PC-3 (cell line): ENCODE results near the gene ARID5B. TPM values are rescaled to one million over a fixed set of nuclear protein-coding genes. Genes with fewer than 3 reads are reported as not detected.

ENCODE experiments used
- ATAC-seq: fragments of 200-7000 bp; cut with Tn5 transposase; 2 replicates; pipeline ENCODE4 v1.9.1; 2020; ENCODE audit warnings: mild to moderate bottlenecking, moderate library complexity
- Bru-seq: library from RNA; stranded (reverse); fragments of 400-500 nt; gene quantifications from one replicate; lab custom pipeline; 2021; lab: Mats Ljungman, UMichigan
- BruChase-seq, 2 experiments: library from RNA; stranded (reverse); fragments of 400-500 nt; gene quantifications; one replicate each; lab custom pipeline; 2021; lab: Mats Ljungman, UMichigan
- BruUV-seq: library from RNA; stranded (reverse); fragments of 400-500 nt; replicated peaks from 2 replicates; lab custom pipeline; 2021; lab: Mats Ljungman, UMichigan
- CTCF ChIA-PET: fragments of 300-600 bp; sonication (Branson Sonifier 250); formaldehyde crosslinking; loops from one replicate; lab custom pipeline; 2022; ENCODE audit warnings: antibody characterized with exemption; lab: Charles Lee
- POLR2A ChIA-PET: fragments of 300-600 bp; sonication (Branson Sonifier 250); formaldehyde crosslinking; loops from one replicate; lab custom pipeline; 2022; ENCODE audit warnings: antibody characterized with exemption; ENCODE audit not compliant: unreplicated experiment; lab: Charles Lee
- DNase-seq: peaks from one replicate; pipeline ENCODE4 v3.0.0-alpha.2; 2015
- H2AFZ ChIP-seq: fragments of 300-600 bp; sonication (generic); 2 replicates; pipeline ENCODE4 v1.6.0; 2016; ENCODE audit warnings: antibody characterized with exemption, low read length
- H3F3A ChIP-seq: fragments of 300-600 bp; sonication (generic); one replicate; pipeline ENCODE4 v1.6.0; 2017; ENCODE audit warnings: antibody characterized with exemption, low read length, control low read depth, mild to moderate bottlenecking; ENCODE audit not compliant: unreplicated experiment
- H3K27ac ChIP-seq: fragments of 300-600 bp; sonication (generic); 2 replicates; pipeline ENCODE4 v1.5.1; 2016; ENCODE audit warnings: mild to moderate bottlenecking, low read length
- H3K27me3 ChIP-seq: fragments of 300-600 bp; sonication (generic); 2 replicates; pipeline ENCODE4 v1.6.1; 2016; ENCODE audit warnings: low read length, mixed read lengths
- H3K36me3 ChIP-seq: fragments of 300-600 bp; sonication (generic); 2 replicates; pipeline ENCODE4 v1.6.1; 2016; ENCODE audit warnings: low read depth, mixed run types, low read length, mixed read lengths
- H3K4me1 ChIP-seq: fragments of 300-600 bp; sonication (generic); 2 replicates; pipeline ENCODE4 v1.5.1; 2016; ENCODE audit warnings: low read length; ENCODE audit not compliant: insufficient read depth
- H3K4me2 ChIP-seq: fragments of 300-600 bp; sonication (generic); 2 replicates; pipeline ENCODE4 v1.6.0; 2016; ENCODE audit warnings: low read length
- H3K4me3 ChIP-seq: fragments of 300-600 bp; sonication (generic); 2 replicates; pipeline ENCODE4 v1.5.1; 2016; ENCODE audit warnings: mild to moderate bottlenecking, low read length, mixed read lengths
- H3K79me2 ChIP-seq: fragments of 300-600 bp; sonication (generic); 2 replicates; pipeline ENCODE4 v1.6.1; 2017; ENCODE audit warnings: low read length, mixed read lengths
- H3K9ac ChIP-seq: fragments of 300-600 bp; sonication (generic); 2 replicates; pipeline ENCODE4 v1.6.0; 2016; ENCODE audit warnings: mild to moderate bottlenecking, low read length
- H3K9me2 ChIP-seq: fragments of 300-600 bp; sonication (generic); replicated peaks from 2 replicates; pipeline ENCODE4 v1.6.1; 2016; ENCODE audit warnings: mixed run types, low read length, mixed read lengths
- H3K9me3 ChIP-seq: fragments of 300-600 bp; sonication (generic); 2 replicates; pipeline ENCODE4 v1.6.1; 2016; ENCODE audit warnings: low read length, mixed read lengths
- H4K20me1 ChIP-seq: fragments of 300-600 bp; sonication (generic); 2 replicates; pipeline ENCODE4 v1.6.1; 2016; ENCODE audit warnings: low read length, mixed read lengths
- CTCF ChIP-seq: fragments of 300-600 bp; sonication (generic); conservative IDR thresholded peaks from 2 replicates; pipeline ENCODE4 v1.5.1; 2017; ENCODE audit warnings: antibody characterized with exemption, low read depth, mild to moderate bottlenecking, low read length
- EZH2 ChIP-seq: fragments of 300-600 bp; sonication (generic); IDR thresholded peaks from one replicate; pipeline ENCODE4 v1.6.1; 2017; ENCODE audit warnings: antibody characterized with exemption, mild to moderate bottlenecking, low read length; ENCODE audit not compliant: unreplicated experiment
- EZH2phosphoT487 ChIP-seq: fragments of 300-600 bp; sonication (generic); IDR thresholded peaks from 2 replicates; pipeline ENCODE4 v1.6.1; 2018; ENCODE audit warnings: mild to moderate bottlenecking, antibody characterized with exemption, low read length, borderline replicate concordance
- intact Hi-C: fragments of 100-400 bp; cut with micrococcal nuclease; formaldehyde crosslinking; loops from 2 replicates; pipeline ENCODE4 v1.9.0; 2023
- long read RNA-seq: library from polyadenylated mRNA; unstranded; transcript quantifications from one replicate; pipeline ENCODE4 v2.0.0, GENCODE V29; 2021; ENCODE audit not compliant: unreplicated experiment
- total RNA-seq: library from RNA; depleted of rRNA; stranded (reverse); fragments of >200 nt; gene quantifications from 2 replicates; pipeline ENCODE4 v1.2.3, GENCODE V29; 2014; rRNA removed

ARID5B gene, protein sequence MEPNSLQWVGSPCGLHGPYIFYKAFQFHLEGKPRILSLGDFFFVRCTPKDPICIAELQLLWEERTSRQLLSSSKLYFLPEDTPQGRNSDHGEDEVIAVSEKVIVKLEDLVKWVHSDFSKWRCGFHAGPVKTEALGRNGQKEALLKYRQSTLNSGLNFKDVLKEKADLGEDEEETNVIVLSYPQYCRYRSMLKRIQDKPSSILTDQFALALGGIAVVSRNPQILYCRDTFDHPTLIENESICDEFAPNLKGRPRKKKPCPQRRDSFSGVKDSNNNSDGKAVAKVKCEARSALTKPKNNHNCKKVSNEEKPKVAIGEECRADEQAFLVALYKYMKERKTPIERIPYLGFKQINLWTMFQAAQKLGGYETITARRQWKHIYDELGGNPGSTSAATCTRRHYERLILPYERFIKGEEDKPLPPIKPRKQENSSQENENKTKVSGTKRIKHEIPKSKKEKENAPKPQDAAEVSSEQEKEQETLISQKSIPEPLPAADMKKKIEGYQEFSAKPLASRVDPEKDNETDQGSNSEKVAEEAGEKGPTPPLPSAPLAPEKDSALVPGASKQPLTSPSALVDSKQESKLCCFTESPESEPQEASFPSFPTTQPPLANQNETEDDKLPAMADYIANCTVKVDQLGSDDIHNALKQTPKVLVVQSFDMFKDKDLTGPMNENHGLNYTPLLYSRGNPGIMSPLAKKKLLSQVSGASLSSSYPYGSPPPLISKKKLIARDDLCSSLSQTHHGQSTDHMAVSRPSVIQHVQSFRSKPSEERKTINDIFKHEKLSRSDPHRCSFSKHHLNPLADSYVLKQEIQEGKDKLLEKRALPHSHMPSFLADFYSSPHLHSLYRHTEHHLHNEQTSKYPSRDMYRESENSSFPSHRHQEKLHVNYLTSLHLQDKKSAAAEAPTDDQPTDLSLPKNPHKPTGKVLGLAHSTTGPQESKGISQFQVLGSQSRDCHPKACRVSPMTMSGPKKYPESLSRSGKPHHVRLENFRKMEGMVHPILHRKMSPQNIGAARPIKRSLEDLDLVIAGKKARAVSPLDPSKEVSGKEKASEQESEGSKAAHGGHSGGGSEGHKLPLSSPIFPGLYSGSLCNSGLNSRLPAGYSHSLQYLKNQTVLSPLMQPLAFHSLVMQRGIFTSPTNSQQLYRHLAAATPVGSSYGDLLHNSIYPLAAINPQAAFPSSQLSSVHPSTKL
- total RNA-seq (24.5 and 26.4 TPM in 2 replicates), Bru-seq, nascent RNA (percentile 97 among the genes with signal in this experiment), BruChase-seq, experiment 1, labeled RNA remaining after a 6-hour chase (percentile 76 among the genes with signal in this experiment), BruChase-seq, experiment 2, labeled RNA remaining after a 2-hour chase (percentile 88 among the genes with signal in this experiment)
- long read RNA-seq, full-length matches to known transcripts: 1 of 94 reads
- long read RNA-seq, partial matches to known transcripts: 45 of 94 reads
- long read RNA-seq, other reads (novel, unspliced or antisense): 48 of 94 reads

- TF ChIP-seq CTCF (peak; percentile 44), EZH2 (no peak)
Observed at GRCh38 chr10:61900829-61901792, at the start of gene ARID5B. ARID5B (plus strand) TSS chr10:61901699; CDS start chr10:61901710, 11 bp downstream.

DNA sequence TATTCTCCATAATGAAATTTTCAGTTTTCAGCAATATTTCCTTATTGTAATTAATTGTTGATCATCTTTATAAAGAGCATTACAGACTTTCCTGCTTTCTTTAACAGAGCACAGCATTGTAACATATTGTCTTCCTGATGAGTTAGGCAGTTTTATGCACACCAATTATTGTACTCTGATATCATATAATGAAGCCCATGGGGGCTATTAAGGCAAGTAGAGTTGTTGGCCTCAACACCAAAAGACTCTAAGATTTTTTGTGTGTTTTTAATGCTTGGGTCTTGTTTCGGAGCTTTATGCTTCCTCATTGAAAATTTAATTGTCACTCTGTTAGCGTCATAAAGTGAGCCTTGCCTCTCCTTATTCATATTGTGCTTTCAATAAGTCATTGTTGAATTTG, 49.2 kb upstream of the ARID5B start:
- Histone ChIP-seq H3K27me3 (no peaks in the 10 kb centered on the region), H3K79me2 (no peaks in the 10 kb centered on the region), H4K20me1 (no peaks in the 10 kb centered on the region), H3K4me1 (0 out of 2 replicates have a peak, but pooled peaks cover 3% of the 10 kb centered on the region), H3F3A (no peaks in the 10 kb centered on the region), H3K9me2 (no peaks in the 10 kb centered on the region), H3K9me3 (no peaks in the 10 kb centered on the region), H3K9ac (no peak overlapping the region), H2AFZ (no peak overlapping the region), H3K4me2 (no peak overlapping the region), H3K36me3 (no peaks in the 10 kb centered on the region), H3K4me3 (no peak overlapping the region), H3K27ac (no peak overlapping the region)
- no peak for TF ChIP-seq EZH2
- TF ChIP-seq CTCF: no peak
- TF ChIP-seq EZH2phosphoT487: no peak
- DNase-seq (no peak), ATAC-seq (no peak)
- ChIA-PET POLR2A (no interaction called here), CTCF (no interaction called here)
- no TSS peak for BruUV-seq
- intact Hi-C loops: no loop called here

More at GRCh38 chr10:61900829-61901792, at the start of gene ARID5B:
- Histone ChIP-seq H3K36me3 (no peaks in the 10 kb centered on the region), H3K27me3 (no peaks in the 10 kb centered on the region), H3K79me2 (peaks cover 29% of the 10 kb centered on the region), H3K4me1 (peaks cover 52% of the 10 kb centered on the region), H4K20me1 (no peaks in the 10 kb centered on the region), H3K27ac (peak within 1 kb of the TSS; percentile 79), H3K9me3 (no peaks in the 10 kb centered on the region), H3K9me2 (no peaks in the 10 kb centered on the region), H3K4me3 (peak within 1 kb of the TSS; percentile 75), H3K4me2 (peak within 1 kb of the TSS; percentile 89), H3K9ac (peak within 1 kb of the TSS; percentile 72), H3F3A (peaks cover 19% of the 10 kb centered on the region), H2AFZ (peak within 1 kb of the TSS; percentile 97)
- BruUV-seq: no TSS peak
- DNase-seq: peak; percentile 94
- ChIA-PET POLR2A (interaction anchor here (0.6 to 1.8 kb wide), 6 partner anchors 46 to 1241 kb away, joined by 4 to 11 read pairs (median 6); no protein-coding TSS in a partner anchor), CTCF (interaction anchor here (0.6 to 3.1 kb wide), 8 partner anchors 33 to 345 kb away, joined by 3 to 49 read pairs (median 12); no protein-coding TSS in a partner anchor)
- ATAC-seq: no peak
- intact Hi-C loops: loop anchor here (1.0 to 5.0 kb wide), 10 partner anchors 108 to 1084 kb away; no protein-coding TSS in a partner anchor
